Kidney tubule cell (primary cell): ENCODE results near the gene FGD3.

Experiments
- DNase-seq: peaks from one replicate; pipeline ENCODE4 v3.0.0-alpha.2; 2018; ENCODE audit warnings: low spot score

FGD3 gene

DNA sequence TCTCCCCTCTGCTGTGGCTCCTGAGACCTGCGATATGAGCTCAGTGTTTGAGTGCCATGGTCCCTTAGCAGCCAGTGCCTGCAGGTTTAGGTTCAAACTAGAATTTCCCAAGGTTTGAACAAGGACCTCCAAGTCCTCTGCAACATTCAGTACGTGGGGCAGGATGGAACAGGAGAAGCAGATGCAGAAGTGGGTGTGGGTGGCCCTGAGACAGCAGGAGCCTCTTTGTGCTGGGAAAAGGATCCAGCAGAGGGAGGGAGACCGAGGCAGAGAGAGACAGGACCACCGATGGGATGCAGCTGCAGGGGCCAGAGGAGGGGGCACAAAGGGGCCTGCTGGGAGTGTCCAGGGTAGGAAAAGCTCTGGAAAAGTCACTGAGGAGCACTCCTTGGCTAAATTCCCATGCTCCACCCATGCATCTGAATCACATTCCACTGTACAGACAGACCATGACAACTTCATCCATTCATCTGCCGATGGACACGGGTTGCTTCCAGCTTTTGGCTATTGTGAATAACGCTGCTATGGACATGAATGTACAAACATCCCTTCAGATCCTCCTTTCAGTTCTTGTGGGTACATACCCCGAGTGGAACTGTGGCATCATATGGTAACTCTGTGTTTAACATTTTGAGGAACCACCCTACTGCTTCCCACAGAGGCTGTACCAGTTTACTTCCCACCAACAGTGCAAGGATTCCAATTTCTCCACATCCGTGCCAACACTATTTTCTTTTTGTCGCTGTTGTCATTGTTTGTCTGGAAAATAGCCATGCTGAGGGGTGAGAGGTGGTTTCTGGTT is 84.5 kb downstream of the FGD3 start:
- peak; percentile 49 for DNase-seq

DNA sequence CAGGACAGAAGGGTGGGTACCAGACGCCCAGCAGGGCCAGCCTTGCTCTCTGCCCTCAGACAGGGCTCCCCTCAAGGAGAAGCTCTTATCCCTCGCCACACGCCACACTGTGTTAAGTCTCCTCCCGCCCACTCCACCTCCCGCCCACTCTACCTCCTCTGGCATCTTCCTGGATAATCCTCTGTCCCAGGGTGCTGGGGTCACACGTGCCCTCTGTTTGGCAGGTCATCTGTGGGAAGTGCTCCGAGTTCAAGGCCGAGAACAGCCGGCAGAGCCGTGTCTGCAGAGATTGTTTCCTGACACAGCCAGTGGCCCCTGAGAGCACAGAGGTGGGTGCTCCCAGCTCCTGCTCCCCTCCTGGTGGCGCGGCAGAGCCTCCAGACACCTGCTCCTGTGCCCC is 85.2 kb downstream of the FGD3 start:
- DNase-seq = no peak

- DNase-seq = no peak
Observed at GRCh38 chr9:93033531-93033930, 86.2 kb downstream of the FGD3 start.

DNA sequence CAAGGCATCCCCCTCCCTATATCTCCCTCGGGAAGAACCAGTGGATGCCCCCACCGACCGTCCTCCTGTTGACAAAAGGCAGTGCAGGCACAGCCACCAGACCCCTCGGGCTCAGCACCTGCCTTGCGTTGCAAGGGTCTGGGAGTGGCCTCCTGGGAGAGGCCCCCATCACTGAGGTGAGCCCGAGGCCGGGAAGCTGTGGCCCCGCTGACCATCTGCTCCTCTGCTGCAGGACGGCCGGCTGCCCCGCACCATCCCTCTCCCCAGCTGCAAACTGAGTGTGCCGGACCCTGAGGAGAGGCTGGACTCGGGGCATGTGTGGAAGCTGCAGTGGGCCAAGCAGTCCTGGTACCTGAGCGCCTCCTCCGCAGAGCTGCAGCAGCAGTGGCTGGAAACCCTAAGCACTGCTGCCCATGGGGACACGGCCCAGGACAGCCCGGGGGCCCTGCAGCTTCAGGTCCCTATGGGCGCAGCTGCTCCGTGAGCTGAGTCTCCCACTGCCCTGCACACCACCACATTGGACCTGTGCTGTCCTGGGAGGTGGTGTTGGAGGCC is 87.9 kb downstream of the FGD3 start:
- no peak for DNase-seq

DNA sequence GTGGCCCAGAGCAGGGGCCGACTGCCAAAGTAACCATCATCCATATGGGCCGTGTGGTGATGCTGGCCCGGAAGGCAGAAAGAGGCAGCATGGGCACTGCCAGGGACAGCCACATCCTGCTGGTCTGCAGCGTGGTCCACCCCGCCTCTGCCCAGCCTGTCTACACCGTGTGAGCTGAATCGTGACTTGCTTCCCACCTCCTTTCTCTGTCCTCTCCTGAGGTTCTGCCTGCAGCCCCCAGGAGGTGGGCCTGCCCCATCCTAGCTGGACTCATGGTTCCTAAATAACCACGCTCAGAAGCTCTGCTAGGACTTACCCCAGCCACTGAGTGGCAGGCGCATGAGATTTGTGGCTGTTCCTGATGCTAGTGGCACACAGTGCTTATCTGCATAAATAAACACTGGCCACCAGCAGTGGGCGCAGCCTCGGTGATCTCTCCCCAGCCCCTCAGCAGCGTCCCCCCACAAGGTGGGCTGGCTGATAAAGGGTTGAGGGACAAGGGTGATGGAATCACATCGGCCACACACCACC is 88.6 kb downstream of the FGD3 start:
- no peak for DNase-seq

GRCh38 chr9:93036887-93037475 is 89.7 kb downstream of the FGD3 start:
- DNase-seq = no peak

- DNase-seq = no peak
Observed at GRCh38 chr9:93037476-93037971, 90.2 kb downstream of the FGD3 start.

DNA sequence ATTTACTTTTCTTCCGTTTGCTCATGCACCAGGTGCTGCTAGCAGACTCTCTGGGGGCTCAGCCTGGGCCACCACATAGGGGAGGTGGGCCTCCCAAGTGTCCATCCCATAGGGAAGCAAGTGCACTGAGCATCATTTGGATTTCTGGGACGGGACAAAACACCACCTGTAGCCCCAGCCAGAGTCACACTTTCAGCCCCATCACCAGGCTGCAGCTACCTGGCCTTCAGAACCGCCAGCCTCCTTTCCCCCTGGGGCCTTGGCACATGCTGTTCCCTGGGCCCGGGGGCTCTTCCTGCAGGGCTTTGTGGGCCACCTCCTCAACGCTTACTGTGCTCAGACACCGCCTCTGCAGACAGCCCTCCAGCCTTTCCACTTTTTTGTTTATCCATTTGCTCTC is 91.6 kb downstream of the FGD3 start:
- no peak for DNase-seq

- DNase-seq = no peak
Observed at GRCh38 chr9:93039456-93039855, 92.1 kb downstream of the FGD3 start.

- no peak for DNase-seq
Observed at GRCh38 chr9:93039976-93040375, 92.7 kb downstream of the FGD3 start.

GRCh38 chr9:93040409-93040808 is 93.1 kb downstream of the FGD3 start:
- DNase-seq = no peak

DNA sequence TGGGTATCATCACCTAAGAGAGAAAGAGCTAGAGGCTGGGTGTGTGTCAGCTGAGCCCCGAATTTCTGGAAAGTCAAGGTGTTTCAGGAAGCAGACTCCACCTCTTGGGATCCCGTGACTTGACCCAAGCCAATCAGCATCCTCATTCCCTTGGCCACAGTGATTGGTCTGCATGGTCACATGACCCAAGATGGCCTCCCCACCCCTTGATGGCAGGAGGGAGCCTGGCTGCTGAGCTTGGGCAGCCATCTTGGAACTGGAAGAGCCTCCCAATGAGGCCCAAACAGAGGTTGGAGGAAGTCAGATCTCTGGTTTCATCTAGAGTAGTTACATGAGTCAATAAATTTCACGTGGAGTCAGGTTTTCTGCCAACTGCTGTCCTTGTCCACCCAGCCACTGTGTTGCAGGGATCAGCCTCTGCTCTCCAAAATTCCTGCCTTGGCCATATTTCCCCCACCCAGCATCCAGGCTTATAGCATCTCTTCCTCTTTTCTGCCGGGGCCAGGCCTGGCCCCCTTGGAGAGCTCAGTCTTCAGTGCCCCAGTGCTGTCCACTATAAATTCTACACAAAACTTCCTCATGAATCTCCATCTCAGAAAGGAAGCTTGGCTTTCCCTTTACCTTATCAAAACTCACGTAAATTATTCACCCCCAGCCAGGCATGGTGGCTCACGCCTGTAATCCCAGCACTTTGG is 93.9 kb downstream of the FGD3 start:
- no peak for DNase-seq

- DNase-seq = no peak
Observed at GRCh38 chr9:93043122-93043521, 95.8 kb downstream of the FGD3 start.

DNA sequence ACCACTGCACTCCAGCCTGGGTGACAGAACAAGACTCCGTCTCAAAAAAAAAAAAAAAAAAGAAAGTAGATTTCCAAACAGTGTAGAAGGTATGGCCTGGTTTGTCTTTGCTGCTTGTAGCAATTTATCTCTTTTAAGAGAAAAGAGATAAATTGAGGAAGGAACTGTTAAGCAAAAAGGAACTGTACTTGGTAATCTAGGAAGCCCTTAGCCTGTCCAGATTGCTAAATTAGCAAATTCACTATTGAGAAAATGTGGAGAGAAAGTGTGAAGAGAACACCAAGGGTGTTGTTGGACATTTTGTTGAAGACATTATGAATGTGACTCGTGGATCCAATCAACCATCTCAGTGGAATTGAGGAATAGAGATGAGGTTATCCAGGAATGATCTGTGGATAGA is 98.2 kb downstream of the FGD3 start:
- DNase-seq = no peak

DNA sequence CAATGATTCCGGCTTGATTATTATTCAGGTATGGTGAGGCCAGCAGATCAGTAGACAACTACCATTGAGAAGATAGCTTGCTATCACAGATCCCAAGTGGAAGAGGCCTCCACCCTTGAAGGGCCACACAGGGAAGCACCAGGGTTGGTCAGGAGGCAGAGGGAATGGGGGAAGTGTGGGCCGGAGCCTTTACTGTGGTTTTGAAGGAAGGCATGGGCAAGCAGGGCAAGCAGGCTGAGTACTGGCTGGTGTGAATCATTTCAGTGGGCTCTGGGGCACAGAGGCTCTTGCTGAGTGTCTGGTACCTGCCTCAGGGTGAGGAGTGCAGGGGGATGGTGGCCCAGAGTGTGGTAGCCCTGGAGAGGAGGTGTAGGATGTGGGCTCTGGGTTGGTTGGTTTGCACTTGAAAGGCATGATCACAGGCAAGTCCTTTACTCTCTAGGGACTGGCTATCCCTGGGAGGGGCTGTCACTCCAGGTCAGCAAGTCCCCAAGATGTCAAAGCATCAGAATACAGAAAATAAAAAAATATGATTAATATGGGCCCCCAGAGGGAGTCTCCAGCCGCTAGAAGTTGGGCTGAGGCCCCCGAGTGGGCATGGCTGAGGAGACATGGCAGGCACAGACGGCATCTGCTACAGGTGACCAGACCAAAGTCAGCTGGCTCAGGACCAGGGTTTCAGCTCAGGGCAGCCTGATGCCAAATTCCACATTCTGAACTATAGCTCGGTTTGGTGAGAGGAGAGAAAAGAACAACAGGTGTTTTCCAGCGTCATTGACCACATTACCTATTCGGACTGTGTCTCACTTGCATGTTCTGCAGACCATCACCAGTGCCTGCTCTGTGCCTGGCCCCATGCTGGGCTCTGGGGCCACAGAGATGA is 101.5 kb downstream of the FGD3 start:
- DNase-seq = no peak

GRCh38 chr9:93049491-93049890 is 102.2 kb downstream of the FGD3 start:
- no peak for DNase-seq

GRCh38 chr9:93050231-93050630 is 102.9 kb downstream of the FGD3 start:
- DNase-seq = no peak

GRCh38 chr9:93051680-93052089 is 104.4 kb downstream of the FGD3 start:
- no peak for DNase-seq

DNA sequence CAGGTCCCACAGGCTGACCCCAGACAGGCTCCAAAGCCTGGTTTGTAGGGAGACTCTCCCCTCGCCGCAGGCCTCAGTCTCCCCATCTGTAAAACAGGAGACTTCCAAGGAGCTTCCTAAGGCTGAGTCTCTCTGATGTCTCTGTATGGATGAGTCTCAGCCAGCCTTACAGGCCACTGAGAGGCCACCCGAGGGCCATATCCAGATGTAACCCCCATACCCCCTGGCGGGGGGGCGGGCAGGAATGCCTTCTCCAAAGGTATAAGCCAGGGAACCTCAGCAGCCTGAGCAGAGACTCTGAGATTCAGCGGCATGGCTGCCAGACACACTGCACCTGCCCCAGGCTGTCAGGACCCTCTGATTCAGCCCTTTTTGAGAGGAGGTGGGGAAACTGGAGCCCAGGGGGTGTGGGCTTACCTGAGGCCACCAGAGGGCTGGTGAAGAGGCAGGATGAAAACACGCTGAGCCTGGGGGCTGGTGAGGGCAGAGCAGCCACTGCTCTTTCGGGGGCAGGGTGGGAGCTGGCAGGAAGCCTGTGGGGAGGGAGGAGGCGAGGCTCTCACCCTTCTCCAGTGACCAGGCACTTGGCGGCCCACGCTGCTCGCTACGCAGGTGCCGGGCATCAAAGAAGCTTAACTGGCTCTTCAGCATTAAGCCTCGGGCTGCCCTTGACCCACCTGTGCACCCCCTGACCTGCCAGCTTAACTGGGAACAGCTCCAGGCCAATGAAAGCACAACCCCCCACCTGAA is 105.6 kb downstream of the FGD3 start:
- DNase-seq = no peak

DNA sequence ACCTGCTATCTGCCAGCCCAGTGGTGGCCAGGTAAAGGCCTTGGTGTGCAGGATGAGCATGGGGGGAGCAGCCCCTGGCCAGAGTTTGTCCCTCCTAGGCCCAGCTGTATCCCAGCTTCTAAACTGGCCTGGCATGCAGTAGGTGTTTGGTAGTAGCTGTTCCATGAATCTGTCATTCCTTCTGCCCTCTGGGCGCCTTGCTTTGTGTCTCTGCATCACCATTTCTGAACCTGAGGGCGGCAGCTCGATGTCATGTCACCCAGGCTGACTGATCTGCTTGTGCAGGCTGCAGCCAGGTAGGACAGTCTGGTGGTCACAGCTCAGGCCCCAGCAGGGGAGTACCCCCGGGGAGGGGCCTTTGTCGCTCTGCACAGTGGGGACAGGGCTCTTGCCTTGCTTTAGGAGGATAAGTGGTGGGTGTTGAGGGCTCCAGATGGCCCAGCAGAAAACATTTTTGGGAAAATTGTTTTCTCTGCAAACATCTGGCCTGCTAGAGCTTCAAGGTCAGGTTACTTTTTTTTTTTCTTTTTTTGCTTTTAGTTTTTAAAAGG is 106.5 kb downstream of the FGD3 start:
- DNase-seq = no peak
